HCT116 (cell line): ENCODE results near the gene WWOX. TPM values are rescaled to one million over a fixed set of nuclear protein-coding genes. Genes with fewer than 3 reads are reported as not detected.

ENCODE experiments used
- ATAC-seq: fragments of 200-7000 bp; cut with Tn5 transposase; 2 replicates; pipeline ENCODE4 v1.9.1; 2020; ENCODE audit warnings: mild to moderate bottlenecking, moderate library complexity
- BruUV-seq: library from RNA; stranded (reverse); fragments of 400-500 nt; replicated peaks from 2 replicates; lab custom pipeline; 2021; lab: Mats Ljungman, UMichigan
- CTCF ChIA-PET: fragments of 300-600 bp; sonication (Branson Sonifier 250); formaldehyde crosslinking; loops from one replicate; lab custom pipeline; 2021; ENCODE audit warnings: antibody characterized with exemption; lab: Charles Lee
- POLR2A ChIA-PET: fragments of 300-600, 350-600 bp; sonication (Branson Sonifier 250); formaldehyde crosslinking; loops from one replicate; lab custom pipeline; 2021; ENCODE audit warnings: antibody characterized with exemption; lab: Charles Lee
- RAD21 ChIA-PET, 2 experiments: fragments of 300-600 bp; sonication (Branson Sonifier 250); formaldehyde crosslinking; loops; one replicate each; lab custom pipeline; 2023; ENCODE audit warnings: low total read pairs in 2 of 2; ENCODE audit not compliant: uncharacterized antibody in 2 of 2, unreplicated experiment in 2 of 2, low non-redundant PET in 1 of 2; lab: Charles Lee
- DNase-seq: peaks from one replicate; pipeline ENCODE4 v3.0.0-alpha.2; 2010; ENCODE audit warnings: low read depth, low spot score
- H2AFZ ChIP-seq: fragments of 200-600 bp; shearing (Covaris generic), sonication (generic); 2 replicates; pipeline ENCODE4 v1.6.1; 2017; ENCODE audit warnings: low read depth, mixed run types, mixed read lengths, antibody characterized with exemption, low read length; ENCODE audit not compliant: poor library complexity, severe bottlenecking
- H3K27ac ChIP-seq: 2 replicates; pipeline ENCODE4 v1.5.1; 2012; ENCODE audit warnings: low read depth, low read length
- H3K27me3 ChIP-seq: fragments of 200-600 bp; sonication (generic); 2 replicates; pipeline ENCODE4 v1.6.1; 2016; ENCODE audit warnings: mixed run types, low read length, mixed read lengths; ENCODE audit not compliant: insufficient read depth
- H3K36me3 ChIP-seq, 2 experiments: fragments of 200-500 bp in 1 of 2; fragments of 200-600 bp in 1 of 2; sonication (Bioruptor generic) in 1 of 2; sonication (generic) in 1 of 2; 2 replicates each; pipeline versions ENCODE4 v1.5.1 to v1.6.1; 2014 to 2016; ENCODE audit warnings: low read length in 2 of 2, inconsistent platforms in 1 of 2, mixed read lengths in 1 of 2, mixed run types in 1 of 2; ENCODE audit not compliant: insufficient read depth in 2 of 2, control insufficient read depth in 1 of 2
- H3K4me1 ChIP-seq, 2 experiments: fragments of 200-600 bp in 1 of 2; sonication (generic) in 1 of 2; 2 replicates each; pipeline versions ENCODE4 v1.5.1 to v1.6.1; 2012 to 2017; ENCODE audit warnings: low read length in 2 of 2, inconsistent platforms in 1 of 2, mild to moderate bottlenecking in 1 of 2, mixed read lengths in 1 of 2, mixed run types in 1 of 2, moderate library complexity in 1 of 2; ENCODE audit not compliant: insufficient read depth in 2 of 2, control insufficient read depth in 1 of 2
- H3K4me2 ChIP-seq: fragments of 200-600 bp; sonication (generic); 2 replicates; pipeline ENCODE4 v1.6.1; 2017; ENCODE audit warnings: mixed run types, low read length, mixed read lengths
- H3K4me3 ChIP-seq, 2 experiments: fragments of 200-600 bp in 1 of 2; sonication (generic) in 1 of 2; replicated peaks in 1 of 2; 2 replicates each; pipeline ENCODE4 v1.5.1; 2011 to 2016; ENCODE audit warnings: low read length in 2 of 2, control low read depth in 1 of 2, low read depth in 1 of 2, mild to moderate bottlenecking in 1 of 2, mixed read lengths in 1 of 2, mixed run types in 1 of 2
- H3K79me2 ChIP-seq: fragments of 200-600 bp; sonication (generic); 2 replicates; pipeline ENCODE4 v1.6.1; 2017; ENCODE audit warnings: mild to moderate bottlenecking, mixed run types, low read length, moderate library complexity, mixed read lengths; ENCODE audit not compliant: insufficient read depth
- H3K9ac ChIP-seq: fragments of 200-600 bp; sonication (generic); 2 replicates; pipeline ENCODE4 v1.6.1; 2016; ENCODE audit warnings: low read length, mixed read lengths
- H3K9me2 ChIP-seq: fragments of 200-600 bp; sonication (generic), shearing (Covaris generic); 2 replicates; pipeline ENCODE4 v1.6.1; 2017; ENCODE audit warnings: mixed run types, mild to moderate bottlenecking, moderate library complexity; ENCODE audit not compliant: insufficient read depth
- H3K9me3 ChIP-seq, 2 experiments: fragments of 200-500 bp in 1 of 2; fragments of 200-600 bp in 1 of 2; sonication (Bioruptor generic) in 1 of 2; sonication (generic) in 1 of 2; 2 replicates each; pipeline ENCODE4 v1.6.1; 2014 to 2017; ENCODE audit warnings: low read length in 2 of 2, mixed read lengths in 2 of 2, inconsistent platforms in 1 of 2, low read depth in 1 of 2, mild to moderate bottlenecking in 1 of 2, mixed run types in 1 of 2, moderate library complexity in 1 of 2; ENCODE audit not compliant: control insufficient read depth in 1 of 2, insufficient read depth in 1 of 2
- H4K20me1 ChIP-seq: fragments of 200-600 bp; sonication (generic), shearing (Covaris generic); 2 replicates; pipeline ENCODE4 v1.6.1; 2017; ENCODE audit warnings: mixed run types, mild to moderate bottlenecking, moderate library complexity; ENCODE audit not compliant: insufficient read depth
- CBX3 ChIP-seq: IDR thresholded peaks from 2 replicates; pipeline ENCODE4 v1.6.1; 2012; ENCODE audit warnings: low read depth
- CEBPB ChIP-seq: IDR thresholded peaks from 2 replicates; pipeline ENCODE4 v1.6.1; 2012; ENCODE audit warnings: low read depth
- EGR1 ChIP-seq: IDR thresholded peaks from 2 replicates; pipeline ENCODE4 v1.6.1; 2012; ENCODE audit warnings: low read depth
- EZH2 ChIP-seq: fragments of 200-600 bp; sonication (generic); IDR thresholded peaks from 2 replicates; pipeline ENCODE4 v1.6.1; 2017; ENCODE audit warnings: antibody characterized with exemption, mixed run types
- JUND ChIP-seq: IDR thresholded peaks from 2 replicates; pipeline ENCODE4 v1.6.1; 2012
- POLR2A ChIP-seq: IDR thresholded peaks from 2 replicates; pipeline ENCODE4 v1.7.0; 2011; ENCODE audit warnings: borderline replicate concordance; ENCODE audit not compliant: insufficient read depth, insufficient read length; ENCODE audit errors: extremely low read depth
- POLR2AphosphoS5 ChIP-seq: IDR thresholded peaks from 2 replicates; pipeline ENCODE4 v1.6.1; 2011; ENCODE audit warnings: mild to moderate bottlenecking, low read depth, low read length, moderate library complexity
- REST ChIP-seq: IDR thresholded peaks from 2 replicates; pipeline ENCODE4 v1.6.1; 2012; ENCODE audit warnings: low read depth
- SP1 ChIP-seq: IDR thresholded peaks from 2 replicates; pipeline ENCODE4 v1.6.1; 2012; ENCODE audit warnings: low read depth
- SRF ChIP-seq: IDR thresholded peaks from 2 replicates; pipeline ENCODE4 v1.6.1; 2012; ENCODE audit warnings: low read depth
- TCF7L2 ChIP-seq: IDR thresholded peaks from 2 replicates; pipeline ENCODE4 v1.7.0; 2011; ENCODE audit warnings: borderline replicate concordance, inconsistent platforms; ENCODE audit not compliant: insufficient read depth, insufficient read length; ENCODE audit errors: extremely low read depth
- YY1 ChIP-seq: IDR thresholded peaks from 2 replicates; pipeline ENCODE4 v1.6.1; 2011; ENCODE audit warnings: low read length, low read depth, moderate library complexity, mild to moderate bottlenecking; ENCODE audit not compliant: insufficient replicate concordance; ENCODE audit errors: extremely low read depth
- ZFX ChIP-seq: fragments of 450-650 bp; IDR thresholded peaks from 2 replicates; pipeline ENCODE4 v1.6.1; 2017
- ZNF274 ChIP-seq: fragments of 200-500 bp; sonication (Bioruptor generic); IDR thresholded peaks from 2 replicates; pipeline ENCODE4 v1.6.1; 2014; ENCODE audit warnings: mild to moderate bottlenecking, low read depth, low read length, inconsistent platforms
- intact Hi-C: fragments of 100-400 bp; cut with micrococcal nuclease; formaldehyde crosslinking; loops from 2 replicates; pipeline ENCODE4 v1.10.0; 2022
- total RNA-seq: library from RNA; stranded (reverse); gene quantifications from one replicate; pipeline ENCODE4 v1.2.1, GENCODE V29; 2021; ENCODE audit not compliant: unreplicated experiment

WWOX gene
- total RNA-seq, 1 experiment from 2014 or later: 13.7 TPM

- Histone ChIP-seq H3K27me3 (no peaks in the 10 kb centered on the region), H3K9me2 (no peaks in the 10 kb centered on the region), H3K36me3 (no peaks in the 10 kb centered on the region), H4K20me1 (no peaks in the 10 kb centered on the region), H2AFZ (no peak overlapping the region), H3K27ac (no peak overlapping the region), H3K4me2 (no peak overlapping the region), H3K9me3 (peaks cover 0 to 3% of the 10 kb centered on the region in 2 experiments; a peak in 2 of 4 replicates), H3K4me1 (peaks cover 0 to 7% of the 10 kb centered on the region in 2 experiments; a peak in 1 of 4 replicates), H3K4me3 (no peak overlapping the region), H3K79me2 (no peaks in the 10 kb centered on the region), H3K9ac (no peak overlapping the region)
- TF ChIP-seq EZH2: no peak
- TF ChIP-seq TCF7L2: no peak
- intact Hi-C loops: no loop called here
- ChIA-PET POLR2A (no interaction called here), RAD21 (no interaction called here), CTCF (no interaction called here)
- ATAC-seq: no peak
- BruUV-seq: no TSS peak
- no peak for DNase-seq
Measured at GRCh38 chr16:78461087-78461486, 361.6 kb downstream of the WWOX start.

- no peak overlapping the region for H3K4me2 ChIP-seq
- no peak overlapping the region for H3K4me3 ChIP-seq
- TF ChIP-seq TCF7L2: no peak
- no peak for TF ChIP-seq JUND
- no peak for TF ChIP-seq CBX3
- no peak for TF ChIP-seq CEBPB
- no peak for TF ChIP-seq SRF
- no peak for TF ChIP-seq YY1
- no peak for TF ChIP-seq SP1
- TF ChIP-seq POLR2A: no peak
- TF ChIP-seq ZFX: no peak
- no peak for TF ChIP-seq REST
- no peak for TF ChIP-seq POLR2AphosphoS5
- no peak for TF ChIP-seq ZNF274
- TF ChIP-seq EGR1: no peak
- TF ChIP-seq, all 23 proteins: peak for 0
- DNase-seq (no peak), ATAC-seq (no peak)
- POLR2A ChIA-PET: no interaction called here
- Histone ChIP-seq H3K4me1 (peaks cover 0 to 7% of the 10 kb centered on the region in 2 experiments; a peak in 1 of 4 replicates), H3K9me2 (no peaks in the 10 kb centered on the region), H3K9me3 (peaks cover 0 to 3% of the 10 kb centered on the region in 2 experiments; a peak in 2 of 4 replicates), H3K27ac (no peak overlapping the region), H3K27me3 (no peaks in the 10 kb centered on the region), H3K9ac (no peak overlapping the region), H3K79me2 (no peaks in the 10 kb centered on the region), H2AFZ (no peak overlapping the region), H3K36me3 (no peaks in the 10 kb centered on the region), H4K20me1 (no peaks in the 10 kb centered on the region)
- intact Hi-C loops: no loop called here
- no TSS peak for BruUV-seq
- RAD21 ChIA-PET: no interaction called here
- CTCF ChIA-PET: no interaction called here
Measured at GRCh38 chr16:78461496-78462287, 362.2 kb downstream of the WWOX start.
